PFSK-1 (cell line): ENCODE results near the gene OR5M11.

ENCODE experiments used
- FOXP2 ChIP-seq: optimal IDR thresholded peaks from 2 replicates; pipeline ENCODE3; 2011; ENCODE audit warnings: borderline replicate concordance, control low read depth, inconsistent platforms; ENCODE audit not compliant: insufficient read depth; ENCODE audit errors: extremely low read length, extremely low read depth
- POLR2AphosphoS5 ChIP-seq: IDR thresholded peaks from 2 replicates; pipeline ENCODE4 v1.6.1; 2012; ENCODE audit warnings: low read depth, mild to moderate bottlenecking, control low read depth, low read length, moderate library complexity
- REST ChIP-seq, 2 experiments: IDR thresholded peaks; 2 replicates each; pipeline versions ENCODE4 v1.6.1 to v1.8.0; 2011 to 2012; ENCODE audit warnings: low read depth in 2 of 2, low read length in 2 of 2, control low read depth in 1 of 2, inconsistent platforms in 1 of 2, mild to moderate bottlenecking in 1 of 2, moderate library complexity in 1 of 2; ENCODE audit not compliant: insufficient read depth in 1 of 2
- SIN3A ChIP-seq: IDR thresholded peaks from 2 replicates; pipeline ENCODE4 v1.6.1; 2012; ENCODE audit warnings: mild to moderate bottlenecking, low read length, moderate library complexity, borderline replicate concordance; ENCODE audit not compliant: insufficient read depth
- TAF1 ChIP-seq: IDR thresholded peaks from 2 replicates; pipeline ENCODE4 v1.6.1; 2012; ENCODE audit warnings: low read length, control low read depth, borderline replicate concordance; ENCODE audit not compliant: insufficient read depth

The OR5M11 gene

GRCh38 chr11:56533054-56533740 lies 9.9 kb downstream of the OR5M11 start:
- TF ChIP-seq SIN3A = no peak
- TF ChIP-seq POLR2AphosphoS5 = no peak
- no peak for TF ChIP-seq FOXP2
- TF ChIP-seq REST (IDR thresholded peaks at IDR 0.05; ENCODE audit: insufficient read depth in 1 of 2, low read depth in 2 of 2, low read length in 2 of 2) = no peak
- TF ChIP-seq TAF1 = no peak

- TF ChIP-seq POLR2AphosphoS5 (no peak), FOXP2 (no peak), SIN3A (no peak), TAF1 (no peak), REST (IDR thresholded peaks at IDR 0.05; ENCODE audit: insufficient read depth in 1 of 2, low read depth in 2 of 2, low read length in 2 of 2) (no peak)
Measured at GRCh38 chr11:56531856-56532255, 11.2 kb downstream of the OR5M11 start.

- TF ChIP-seq FOXP2 (no peak), SIN3A (no peak), REST (IDR thresholded peaks at IDR 0.05; ENCODE audit: insufficient read depth in 1 of 2, low read depth in 2 of 2, low read length in 2 of 2) (no peak), POLR2AphosphoS5 (no peak), TAF1 (no peak)
Measured at GRCh38 chr11:56522008-56522407, 21.0 kb downstream of the OR5M11 start.

GRCh38 chr11:56513280-56513679 lies 29.8 kb downstream of the OR5M11 start:
- TF ChIP-seq REST (IDR thresholded peaks at IDR 0.05; ENCODE audit: insufficient read depth in 1 of 2, low read depth in 2 of 2, low read length in 2 of 2) (no peak), POLR2AphosphoS5 (no peak), SIN3A (no peak), FOXP2 (no peak), TAF1 (no peak)

GRCh38 chr11:56509439-56509838 lies 33.6 kb downstream of the OR5M11 start:
- TF ChIP-seq POLR2AphosphoS5 (no peak), REST (IDR thresholded peaks at IDR 0.05; ENCODE audit: insufficient read depth in 1 of 2, low read depth in 2 of 2, low read length in 2 of 2) (no peak), SIN3A (no peak), FOXP2 (no peak), TAF1 (no peak)
